OCI-LY3 (cell line): ENCODE results near the gene DRD3.
A peak's percentile ranks its signal among the peaks of the same experiment; 100 is the strongest.

Experiments
- H2AFZ ChIP-seq: fragments of 200-600, 300-600 bp; shearing (Covaris generic); 2 replicates; pipeline ENCODE4 v1.6.0; 2014; ENCODE audit warnings: antibody characterized with exemption, low read depth, low read length
- H3K27ac ChIP-seq: fragments of 200-600, 300-600 bp; sonication (generic); 2 replicates; pipeline ENCODE4 v1.5.1; 2014; ENCODE audit warnings: mild to moderate bottlenecking, low read length, moderate library complexity, mixed read lengths
- H3K27me3 ChIP-seq: fragments of 200-600, 300-600 bp; sonication (generic); 2 replicates; pipeline ENCODE4 v1.6.1; 2014; ENCODE audit warnings: low read depth, low read length, mixed read lengths
- H3K36me3 ChIP-seq: fragments of 200-600, 300-600 bp; sonication (generic); replicated peaks from 2 replicates; pipeline ENCODE3; 2014; ENCODE audit warnings: low read depth, low read length, mixed read lengths
- H3K4me1 ChIP-seq: fragments of 300-600, 200-600 bp; sonication (generic); 2 replicates; pipeline ENCODE4 v1.6.1; 2014; ENCODE audit warnings: low read length, mixed read lengths
- H3K4me2 ChIP-seq: fragments of 200-600, 300-600 bp; sonication (generic); 2 replicates; pipeline ENCODE4 v1.6.1; 2014; ENCODE audit warnings: low read length, mixed read lengths
- H3K4me3 ChIP-seq: fragments of 300-600, 200-600 bp; sonication (generic); 2 replicates; pipeline ENCODE4 v1.5.1; 2014; ENCODE audit warnings: antibody characterized with exemption, mild to moderate bottlenecking, low read length, moderate library complexity
- H3K79me2 ChIP-seq: fragments of 300-600, 200-600 bp; shearing (Covaris generic); 2 replicates; pipeline ENCODE4 v1.6.1; 2014; ENCODE audit warnings: mild to moderate bottlenecking, low read length, mixed read lengths
- H3K9ac ChIP-seq: fragments of 300-600, 200-600 bp; shearing (Covaris generic); 2 replicates; pipeline ENCODE4 v1.6.0; 2014; ENCODE audit warnings: mild to moderate bottlenecking, low read length, moderate library complexity
- H3K9me3 ChIP-seq: fragments of 200-600, 300-600 bp; shearing (Covaris generic); 2 replicates; pipeline ENCODE4 v1.6.1; 2014; ENCODE audit warnings: low read length, mixed read lengths; ENCODE audit not compliant: insufficient read depth
- H4K20me1 ChIP-seq: fragments of 200-600, 300-600 bp; sonication (generic); 2 replicates; pipeline ENCODE4 v1.6.1; 2016; ENCODE audit warnings: low read length, mixed read lengths; ENCODE audit not compliant: insufficient read depth
- EZH2phosphoT487 ChIP-seq: fragments of 200-600 bp; shearing (Covaris generic); IDR thresholded peaks from 2 replicates; pipeline ENCODE4 v1.6.1; 2018; ENCODE audit warnings: antibody characterized with exemption, mixed run types, low read depth
- TF ChIP-seq, protein P1 (sequence below): fragments of 200-600, 300-600 bp; sonication (generic); IDR thresholded peaks from 2 replicates; pipeline ENCODE4 v1.5.1; 2014; ENCODE audit warnings: antibody characterized with exemption, low read length, low read depth

Gene DRD3

DNA sequence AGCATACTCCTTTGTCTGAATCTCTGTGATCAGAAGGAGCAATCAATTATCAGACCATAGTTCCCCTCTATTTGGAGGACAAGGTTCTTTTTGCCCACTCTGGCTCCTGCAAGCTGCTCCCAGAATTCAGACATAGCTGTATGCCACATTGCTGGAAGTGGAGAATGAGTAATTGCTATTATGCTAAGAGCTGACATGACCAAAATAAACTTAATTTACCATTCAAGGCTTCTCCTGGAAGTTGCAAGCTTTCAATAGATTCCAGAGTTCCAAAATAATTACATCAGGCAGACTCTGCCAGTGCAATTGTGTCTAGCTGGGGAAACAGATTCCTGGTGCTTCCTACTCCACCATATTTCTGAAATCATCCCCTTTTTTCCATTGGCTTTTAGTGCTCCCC lies 7.6 kb upstream of the DRD3 start:
- Histone ChIP-seq H3K27me3 (0 out of 2 replicates have a peak, but pooled peaks cover 3% of the 10 kb centered on the region), H3K4me2 (no peak overlapping the region), H3K9ac (no peak overlapping the region), H3K36me3 (no peaks in the 10 kb centered on the region), H2AFZ (no peak overlapping the region), H3K27ac (no peak overlapping the region), H3K4me1 (no peaks in the 10 kb centered on the region), H3K79me2 (no peaks in the 10 kb centered on the region), H4K20me1 (no peaks in the 10 kb centered on the region), H3K9me3 (peaks cover 6% of the 10 kb centered on the region; the same call in 1 of the 2 replicates), H3K4me3 (no peak overlapping the region)
- no peak for TF ChIP-seq EZH2phosphoT487
- TF ChIP-seq, protein P1, sequence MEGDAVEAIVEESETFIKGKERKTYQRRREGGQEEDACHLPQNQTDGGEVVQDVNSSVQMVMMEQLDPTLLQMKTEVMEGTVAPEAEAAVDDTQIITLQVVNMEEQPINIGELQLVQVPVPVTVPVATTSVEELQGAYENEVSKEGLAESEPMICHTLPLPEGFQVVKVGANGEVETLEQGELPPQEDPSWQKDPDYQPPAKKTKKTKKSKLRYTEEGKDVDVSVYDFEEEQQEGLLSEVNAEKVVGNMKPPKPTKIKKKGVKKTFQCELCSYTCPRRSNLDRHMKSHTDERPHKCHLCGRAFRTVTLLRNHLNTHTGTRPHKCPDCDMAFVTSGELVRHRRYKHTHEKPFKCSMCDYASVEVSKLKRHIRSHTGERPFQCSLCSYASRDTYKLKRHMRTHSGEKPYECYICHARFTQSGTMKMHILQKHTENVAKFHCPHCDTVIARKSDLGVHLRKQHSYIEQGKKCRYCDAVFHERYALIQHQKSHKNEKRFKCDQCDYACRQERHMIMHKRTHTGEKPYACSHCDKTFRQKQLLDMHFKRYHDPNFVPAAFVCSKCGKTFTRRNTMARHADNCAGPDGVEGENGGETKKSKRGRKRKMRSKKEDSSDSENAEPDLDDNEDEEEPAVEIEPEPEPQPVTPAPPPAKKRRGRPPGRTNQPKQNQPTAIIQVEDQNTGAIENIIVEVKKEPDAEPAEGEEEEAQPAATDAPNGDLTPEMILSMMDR = no peak

DNA sequence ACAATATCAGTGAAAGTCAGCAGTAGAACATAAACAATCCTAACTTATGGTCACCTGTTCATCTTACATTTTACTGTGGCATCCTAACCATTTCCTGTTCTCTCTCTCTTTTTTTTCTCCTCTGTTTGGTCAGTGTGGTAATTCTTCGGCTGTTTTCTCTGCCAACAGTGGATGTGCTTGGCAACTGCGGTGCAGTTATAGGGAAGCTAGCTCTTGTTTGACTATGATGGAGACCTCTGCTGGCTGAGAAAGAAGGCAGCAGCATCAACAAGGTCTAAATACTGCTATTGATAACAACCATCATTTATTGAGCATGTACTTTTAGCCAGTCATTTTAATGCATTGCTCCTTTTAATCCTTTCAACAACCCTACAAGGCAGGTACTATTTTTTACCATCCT lies 723 bp upstream of the DRD3 start:
- H4K20me1 ChIP-seq = no peaks in the 10 kb centered on the region
- peaks cover 2% of the 10 kb centered on the region; the same call in 1 of the 2 replicates for H3K4me1 ChIP-seq
- H3K79me2 ChIP-seq = no peaks in the 10 kb centered on the region
- no peak overlapping the region for H2AFZ ChIP-seq
- H3K36me3 ChIP-seq = no peaks in the 10 kb centered on the region
- TF ChIP-seq, protein P1 = peak; percentile 58
- TF ChIP-seq EZH2phosphoT487 = no peak
- H3K9ac ChIP-seq = no peak overlapping the region
- H3K9me3 ChIP-seq = peaks cover 2% of the 10 kb centered on the region; the same call in 1 of the 2 replicates
- no peak overlapping the region for H3K4me3 ChIP-seq
- no peak overlapping the region for H3K27ac ChIP-seq
- H3K4me2 ChIP-seq = peak overlapping the region; percentile 23; the same call in 1 of the 2 replicates
- peaks cover 16% of the 10 kb centered on the region; the same call in 1 of the 2 replicates for H3K27me3 ChIP-seq

DNA sequence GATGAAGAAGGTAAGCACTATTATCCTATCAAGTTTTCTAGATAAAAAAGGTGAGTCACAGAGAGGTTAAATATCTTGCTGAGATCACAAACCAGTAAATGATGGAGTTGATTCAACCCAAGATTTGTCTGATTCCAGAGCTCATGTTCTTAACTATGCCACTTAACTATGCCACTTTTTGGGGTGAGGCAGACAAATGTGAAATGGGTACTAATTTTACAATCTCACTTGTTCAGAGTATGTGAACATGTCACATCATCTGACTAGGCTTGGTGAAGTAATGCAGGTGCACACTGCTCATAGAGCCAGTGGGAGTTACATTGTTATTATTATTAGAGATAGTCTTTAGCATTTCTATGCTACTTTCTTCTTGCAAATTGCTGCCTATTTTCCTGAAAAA lies 2.0 kb downstream of the DRD3 start:
- Histone ChIP-seq H3K4me1 (peaks cover 2% of the 10 kb centered on the region; the same call in 1 of the 2 replicates), H3K9me3 (no peaks in the 10 kb centered on the region), H3K27ac (no peak overlapping the region), H4K20me1 (no peaks in the 10 kb centered on the region), H3K4me2 (no peak overlapping the region), H3K27me3 (peaks cover 16% of the 10 kb centered on the region; the same call in 1 of the 2 replicates), H3K79me2 (no peaks in the 10 kb centered on the region), H3K36me3 (no peaks in the 10 kb centered on the region), H3K4me3 (no peak overlapping the region), H2AFZ (no peak overlapping the region), H3K9ac (no peak overlapping the region)
- TF ChIP-seq, protein P1 = no peak
- no peak for TF ChIP-seq EZH2phosphoT487

DNA sequence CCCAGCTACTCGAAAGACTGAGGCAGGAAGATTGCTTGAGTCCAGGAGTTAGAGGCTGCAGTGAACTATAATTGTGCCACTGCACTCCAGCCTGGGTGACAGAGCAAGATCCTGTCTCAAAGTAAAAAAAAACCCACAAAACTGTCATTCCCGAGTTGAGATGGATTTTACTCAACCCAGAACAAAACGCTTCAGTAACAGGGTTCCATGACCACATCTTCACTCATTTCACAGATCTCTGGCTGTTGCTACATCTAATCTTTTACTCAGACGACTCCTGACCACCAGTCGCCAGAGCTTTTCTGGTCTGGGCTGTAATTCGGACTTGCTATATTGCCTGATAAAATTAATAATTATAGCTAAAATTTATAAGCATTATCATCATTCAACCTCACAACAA lies 2.4 kb downstream of the DRD3 start:
- H3K27ac ChIP-seq = no peak overlapping the region
- H3K4me3 ChIP-seq = no peak overlapping the region
- H4K20me1 ChIP-seq = no peaks in the 10 kb centered on the region
- H3K4me2 ChIP-seq = no peak overlapping the region
- H3K79me2 ChIP-seq = no peaks in the 10 kb centered on the region
- H3K9ac ChIP-seq = no peak overlapping the region
- TF ChIP-seq, protein P1 = no peak
- no peak for TF ChIP-seq EZH2phosphoT487
- no peaks in the 10 kb centered on the region for H3K36me3 ChIP-seq
- peaks cover 2% of the 10 kb centered on the region; the same call in 1 of the 2 replicates for H3K4me1 ChIP-seq
- no peaks in the 10 kb centered on the region for H3K9me3 ChIP-seq
- no peak overlapping the region for H2AFZ ChIP-seq
- peaks cover 16% of the 10 kb centered on the region; the same call in 1 of the 2 replicates for H3K27me3 ChIP-seq
